ENCODE data around the gene ASTL. TPM values are rescaled to one million over a fixed set of nuclear protein-coding genes. Genes with fewer than 3 reads are reported as not detected.

ASTL gene
- polyA plus RNA-seq, 3 donors from 2014 or later, result not detected

- Mint-ChIP-seq H3K36me3 (no peaks in the 10 kb centered on the region), H3K27ac (no peak overlapping the region), H3K9me3 (no peaks in the 10 kb centered on the region), H3K4me1 (no peaks in the 10 kb centered on the region), H3K27me3 (ENCODE audit: low read depth in 3 of 3) (peaks cover 0 to 3% (median under 1%) of the 10 kb centered on the region in 3 donors), H3K4me3 (no peak overlapping the region)
- no peak for DNase-seq
Measured at GRCh38 chr2:96097441-96097840, 40.9 kb downstream of the ASTL start.

GRCh38 chr2:96095116-96095636, 43.1 kb downstream of the ASTL start:
- Mint-ChIP-seq H3K4me3 (no peak overlapping the region), H3K27me3 (ENCODE audit: low read depth in 3 of 3) (peaks cover 0 to 5% (median 4%) of the 10 kb centered on the region in 3 donors), H3K36me3 (no peaks in the 10 kb centered on the region), H3K4me1 (no peaks in the 10 kb centered on the region), H3K27ac (no peak overlapping the region), H3K9me3 (no peaks in the 10 kb centered on the region)
- no peak for DNase-seq

DNA sequence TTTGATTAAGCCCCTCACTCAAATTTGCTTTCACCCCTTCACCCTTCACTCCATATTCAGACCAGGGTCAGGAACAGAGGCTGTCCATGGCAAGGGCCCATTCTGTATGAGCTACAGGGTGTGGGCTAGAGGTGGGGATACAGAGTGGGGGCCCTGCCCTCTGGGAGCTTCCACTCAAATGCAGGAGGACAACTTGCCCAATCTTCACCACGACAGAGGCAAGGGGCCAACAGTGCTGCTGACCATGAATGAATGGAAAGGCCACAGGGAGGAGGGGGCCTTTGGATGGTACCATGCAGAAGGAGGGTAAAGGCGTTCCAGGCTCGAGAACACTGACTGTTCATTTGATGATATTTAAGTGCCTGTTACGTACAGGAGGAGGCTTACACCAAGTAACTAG, 44.8 kb downstream of the ASTL start:
- Mint-ChIP-seq H3K4me1 (no peaks in the 10 kb centered on the region), H3K36me3 (no peaks in the 10 kb centered on the region), H3K27ac (no peak overlapping the region), H3K27me3 (ENCODE audit: low read depth in 3 of 3) (peaks cover 2 to 5% (median 4%) of the 10 kb centered on the region in 3 donors), H3K4me3 (no peak overlapping the region), H3K9me3 (no peaks in the 10 kb centered on the region)
- no peak for DNase-seq

GRCh38 chr2:96092951-96093350, 45.4 kb downstream of the ASTL start:
- H3K36me3 Mint-ChIP-seq, result no peaks in the 10 kb centered on the region
- H3K9me3 Mint-ChIP-seq, result no peaks in the 10 kb centered on the region
- H3K4me1 Mint-ChIP-seq, result no peaks in the 10 kb centered on the region
- no peak overlapping the region for H3K27ac Mint-ChIP-seq
- peaks cover 2 to 5% (median 4%) of the 10 kb centered on the region in 3 donors for H3K27me3 Mint-ChIP-seq (ENCODE audit: low read depth in 3 of 3)
- DNase-seq, result no peak
- H3K4me3 Mint-ChIP-seq, result no peak overlapping the region

GRCh38 chr2:96092573-96092877, 45.8 kb downstream of the ASTL start:
- Mint-ChIP-seq H3K36me3 (no peaks in the 10 kb centered on the region), H3K27ac (no peak overlapping the region), H3K27me3 (ENCODE audit: low read depth in 3 of 3) (peaks cover 2 to 5% (median 4%) of the 10 kb centered on the region in 3 donors), H3K9me3 (no peaks in the 10 kb centered on the region), H3K4me1 (no peaks in the 10 kb centered on the region), H3K4me3 (no peak overlapping the region)
- DNase-seq, result no peak

GRCh38 chr2:96091711-96092572, 46.4 kb downstream of the ASTL start:
- no peak overlapping the region for H3K4me3 Mint-ChIP-seq
- peaks cover 2 to 5% (median 4%) of the 10 kb centered on the region in 3 donors for H3K27me3 Mint-ChIP-seq (ENCODE audit: low read depth in 3 of 3)
- no peaks in the 10 kb centered on the region for H3K4me1 Mint-ChIP-seq
- H3K9me3 Mint-ChIP-seq, result no peaks in the 10 kb centered on the region
- H3K27ac Mint-ChIP-seq, result no peak overlapping the region
- H3K36me3 Mint-ChIP-seq, result no peaks in the 10 kb centered on the region
- no peak for DNase-seq

DNA sequence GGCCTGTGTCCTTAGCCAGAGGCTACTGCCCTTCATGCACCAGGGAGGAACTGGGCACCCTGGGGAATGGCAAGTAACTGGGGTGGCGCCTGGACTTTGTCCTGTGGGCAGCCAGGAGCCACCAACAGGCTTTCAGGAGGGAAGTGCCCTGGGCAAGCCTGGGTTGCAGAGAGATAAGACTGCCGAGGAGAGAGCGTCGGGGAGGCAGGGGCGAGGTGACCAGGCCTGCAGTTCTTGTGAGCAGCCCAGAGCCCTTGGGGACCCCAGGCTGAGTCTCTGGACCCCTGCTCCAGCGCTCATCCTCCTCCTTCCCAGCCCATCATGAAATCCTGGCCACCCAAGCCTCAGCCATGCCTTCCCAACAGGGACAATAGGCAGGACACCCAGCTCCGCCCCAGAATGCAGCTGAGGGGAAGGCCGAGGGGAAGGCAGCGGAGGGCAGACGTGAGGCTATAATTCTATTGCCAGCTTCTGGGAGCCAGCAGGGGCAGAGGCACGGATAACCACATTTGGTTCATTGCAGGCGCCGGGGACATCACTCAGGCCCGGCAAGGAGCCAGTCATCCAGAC, 47.1 kb downstream of the ASTL start:
- Mint-ChIP-seq H3K4me3 (no peak overlapping the region), H3K27me3 (ENCODE audit: low read depth in 3 of 3) (peaks cover 2 to 5% (median 4%) of the 10 kb centered on the region in 3 donors), H3K9me3 (no peaks in the 10 kb centered on the region), H3K36me3 (no peaks in the 10 kb centered on the region), H3K27ac (no peak overlapping the region), H3K4me1 (no peaks in the 10 kb centered on the region)
- no peak for DNase-seq

DNA sequence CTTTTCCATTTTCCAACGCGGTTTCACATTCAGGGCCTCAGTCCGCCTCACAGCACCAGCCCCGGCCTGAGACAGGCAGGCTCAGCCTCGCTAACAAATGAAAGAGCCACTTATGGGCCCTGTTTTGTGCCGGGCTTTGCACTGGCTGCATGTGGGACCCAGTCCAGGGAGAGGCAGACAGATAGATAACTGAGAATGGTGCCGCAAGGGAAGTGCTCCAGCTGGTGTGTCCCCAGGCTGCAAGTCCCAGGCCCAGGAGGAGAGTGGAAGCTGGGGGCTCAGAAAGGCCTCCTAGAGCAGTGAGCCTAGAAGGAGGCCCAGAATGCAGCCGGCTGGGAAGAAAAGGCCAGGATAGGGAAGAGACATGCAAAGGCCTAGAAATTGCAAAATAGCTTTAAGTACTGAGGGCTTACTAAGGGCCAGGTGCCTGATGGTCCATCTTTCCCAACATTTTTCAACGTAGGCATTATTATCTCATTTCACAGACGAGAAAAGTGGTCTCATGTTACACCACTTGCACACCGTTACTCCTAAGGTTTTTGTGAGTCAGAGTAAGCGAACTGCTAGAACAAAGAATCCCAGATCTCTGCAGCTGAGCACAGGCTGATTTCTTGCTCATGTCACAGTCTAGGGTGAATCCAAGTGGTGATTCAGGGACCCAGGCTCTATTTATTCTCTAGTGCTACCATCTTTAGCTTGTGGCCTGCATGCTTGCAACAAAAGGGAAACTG, 47.9 kb downstream of the ASTL start:
- Mint-ChIP-seq H3K9me3 (no peaks in the 10 kb centered on the region), H3K27ac (no peak overlapping the region), H3K4me3 (no peak overlapping the region), H3K27me3 (ENCODE audit: low read depth in 3 of 3) (peaks cover 2 to 5% (median 4%) of the 10 kb centered on the region in 3 donors), H3K36me3 (no peaks in the 10 kb centered on the region), H3K4me1 (no peaks in the 10 kb centered on the region)
- no peak for DNase-seq

DNA sequence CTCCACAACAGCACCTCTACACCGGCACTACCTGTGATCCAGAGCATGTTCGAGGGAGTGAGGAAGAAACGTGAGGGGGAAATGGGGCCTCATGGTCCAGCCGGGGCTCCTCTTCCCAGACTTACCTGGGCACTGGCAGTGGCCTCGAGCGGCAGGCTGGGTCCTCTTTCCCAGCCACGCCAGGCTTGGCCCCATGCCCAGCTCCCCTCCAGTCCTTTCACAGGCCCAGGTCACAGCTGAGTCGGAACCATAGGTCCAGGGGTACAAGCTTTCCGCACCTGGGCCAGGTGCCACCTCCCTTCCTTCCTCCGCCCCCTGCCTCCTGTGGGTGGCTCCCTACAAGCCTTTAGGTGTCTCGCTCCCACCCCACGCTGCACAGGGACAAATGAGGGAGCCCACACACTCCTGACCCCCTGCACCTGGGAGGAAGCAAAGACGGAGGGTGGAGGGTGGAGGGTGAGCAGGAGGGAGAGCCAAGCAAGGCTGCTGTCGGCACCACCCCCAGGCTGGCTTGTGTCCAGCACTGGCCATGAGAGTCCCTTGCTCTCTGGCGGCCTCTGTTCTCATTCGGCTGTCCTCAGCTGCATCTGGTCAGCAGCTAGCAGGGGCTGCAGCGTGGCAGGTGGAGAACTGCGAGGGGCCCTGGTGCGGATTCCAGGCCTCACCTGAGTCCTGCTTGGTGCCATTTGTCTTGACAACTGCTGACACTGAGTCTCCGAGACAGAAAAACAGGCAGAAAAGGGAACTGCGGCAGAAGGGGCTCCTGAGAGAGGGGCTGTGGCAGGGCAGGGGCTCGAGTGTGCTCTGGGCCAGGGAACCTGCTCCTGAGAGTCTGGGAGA, 48.7 kb downstream of the ASTL start:
- no peaks in the 10 kb centered on the region for H3K36me3 Mint-ChIP-seq
- no peak overlapping the region for H3K27ac Mint-ChIP-seq
- no peaks in the 10 kb centered on the region for H3K4me1 Mint-ChIP-seq
- H3K27me3 Mint-ChIP-seq (ENCODE audit: low read depth in 3 of 3), result peaks cover 2 to 6% (median 4%) of the 10 kb centered on the region in 3 donors
- H3K9me3 Mint-ChIP-seq, result no peaks in the 10 kb centered on the region
- no peak overlapping the region for H3K4me3 Mint-ChIP-seq
- no peak for DNase-seq

DNA sequence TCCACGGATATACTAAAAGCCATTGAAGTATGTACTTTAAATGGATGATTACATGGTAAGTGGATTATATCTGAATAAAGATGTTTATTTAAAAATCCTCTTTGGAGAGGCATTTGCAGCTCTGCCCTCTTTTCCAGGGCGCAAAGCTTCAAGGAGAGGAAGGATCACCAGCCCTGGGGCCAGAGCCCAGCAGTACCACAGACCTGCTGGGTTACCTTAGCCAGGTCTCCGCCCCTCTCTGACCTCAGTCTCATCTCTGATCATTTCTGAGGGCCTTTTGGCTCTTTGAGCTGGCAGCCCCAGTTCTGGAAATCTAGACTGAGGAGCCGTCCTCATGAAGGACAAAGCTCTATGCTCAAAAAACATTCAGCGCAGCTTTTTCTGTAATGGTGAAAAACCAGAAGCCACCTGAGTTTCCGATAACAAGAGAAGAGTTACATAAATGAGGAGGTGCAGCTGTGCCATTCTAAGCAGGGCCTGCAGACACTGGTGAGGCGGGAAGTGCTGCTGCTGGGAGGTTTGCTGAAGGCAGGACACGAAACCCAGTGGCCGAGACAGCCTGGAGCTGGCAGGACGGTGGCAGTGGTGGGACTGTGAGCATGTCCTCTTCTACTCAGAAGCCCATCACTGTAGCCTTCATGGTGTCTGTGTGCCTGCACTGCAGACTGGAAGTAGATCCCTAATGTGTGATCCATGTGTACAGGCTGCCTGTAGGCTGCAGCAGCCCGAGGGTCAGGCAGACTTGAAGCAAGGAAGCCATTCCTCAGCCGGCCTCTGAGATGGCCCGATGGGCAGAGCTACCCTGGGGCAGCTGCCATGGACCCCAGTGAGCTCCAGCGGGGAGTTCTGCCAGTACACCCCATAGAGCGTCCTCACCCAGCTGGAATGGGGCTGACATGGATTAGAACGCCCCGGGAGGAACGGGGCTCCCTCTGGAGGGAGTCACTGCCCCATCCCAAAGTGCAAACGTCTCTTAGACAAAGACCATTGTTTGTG, 49.7 kb downstream of the ASTL start:
- peaks cover 2 to 4% (median 3%) of the 10 kb centered on the region in 3 donors for H3K27me3 Mint-ChIP-seq (ENCODE audit: low read depth in 3 of 3)
- DNase-seq, result no peak
- no peaks in the 10 kb centered on the region for H3K4me1 Mint-ChIP-seq
- no peak overlapping the region for H3K27ac Mint-ChIP-seq
- H3K36me3 Mint-ChIP-seq, result no peaks in the 10 kb centered on the region
- H3K9me3 Mint-ChIP-seq, result no peaks in the 10 kb centered on the region
- no peak overlapping the region for H3K4me3 Mint-ChIP-seq

- Mint-ChIP-seq H3K4me1 (no peaks in the 10 kb centered on the region), H3K9me3 (no peaks in the 10 kb centered on the region), H3K27me3 (ENCODE audit: low read depth in 3 of 3) (peaks cover 0 to 2% (median 2%) of the 10 kb centered on the region in 3 donors), H3K27ac (no peak overlapping the region), H3K4me3 (no peak overlapping the region), H3K36me3 (no peaks in the 10 kb centered on the region)
- DNase-seq, result no peak
Measured at GRCh38 chr2:96087130-96087529, 51.2 kb downstream of the ASTL start.

GRCh38 chr2:96085541-96086355, 52.6 kb downstream of the ASTL start:
- Mint-ChIP-seq H3K27ac (no peak overlapping the region), H3K36me3 (no peaks in the 10 kb centered on the region), H3K4me1 (no peaks in the 10 kb centered on the region), H3K4me3 (no peak overlapping the region), H3K27me3 (ENCODE audit: low read depth in 3 of 3) (peaks cover 0 to 2% (median 1%) of the 10 kb centered on the region in 3 donors), H3K9me3 (no peaks in the 10 kb centered on the region)
- DNase-seq, result no peak

Measured in immature natural killer cell (primary cell).